Smooth muscle cell (in vitro differentiated cells): ENCODE results near the gene SH3RF1. TPM values are rescaled to one million over a fixed set of nuclear protein-coding genes. Genes with fewer than 3 reads are reported as not detected.
"Not testable (repeated sequence)": the region's sequence is repeated elsewhere in the genome, so short reads cannot be mapped to it uniquely, and the experiment has no call there.

Experiments
- DNase-seq: peaks from one replicate; lab custom pipeline; 2025; ENCODE audit not compliant: unreplicated experiment; lab: John Stamatoyannopoulos, UW
- H2AFZ ChIP-seq: fragments of 200-600 bp; sonication (generic); 2 replicates; pipeline ENCODE4 v1.6.0; 2016; ENCODE audit warnings: antibody characterized with exemption, low read depth, mild to moderate bottlenecking
- H3F3A ChIP-seq: fragments of 200-600 bp; sonication (generic); 2 replicates; pipeline ENCODE4 v1.6.0; 2017; ENCODE audit warnings: antibody characterized with exemption, low read depth
- H3K27ac ChIP-seq: fragments of 200-600 bp; sonication (generic); 2 replicates; pipeline ENCODE4 v1.5.1; 2016; ENCODE audit warnings: low read depth, mild to moderate bottlenecking
- H3K27me3 ChIP-seq: fragments of 200-600 bp; sonication (generic); 2 replicates; pipeline ENCODE4 v1.6.1; 2016; ENCODE audit warnings: low read depth, mild to moderate bottlenecking
- H3K36me3 ChIP-seq: fragments of 200-600 bp; sonication (generic); 2 replicates; pipeline ENCODE4 v1.5.1; 2016; ENCODE audit warnings: low read depth
- H3K4me1 ChIP-seq: fragments of 200-600 bp; sonication (generic); 2 replicates; pipeline ENCODE4 v1.5.1; 2016; ENCODE audit warnings: low read depth
- H3K4me2 ChIP-seq: fragments of 200-600 bp; sonication (generic); 2 replicates; pipeline ENCODE4 v1.6.0; 2016; ENCODE audit warnings: mild to moderate bottlenecking
- H3K4me3 ChIP-seq: fragments of 200-600 bp; sonication (generic); 2 replicates; pipeline ENCODE4 v1.5.1; 2016; ENCODE audit warnings: mild to moderate bottlenecking
- H3K79me2 ChIP-seq: fragments of 200-600 bp; sonication (generic); 2 replicates; pipeline ENCODE4 v1.6.0; 2016; ENCODE audit warnings: low read depth, mild to moderate bottlenecking
- H3K9ac ChIP-seq: fragments of 200-600 bp; sonication (generic); 2 replicates; pipeline ENCODE4 v1.6.0; 2016; ENCODE audit warnings: low read depth
- H3K9me3 ChIP-seq: fragments of 200-600 bp; sonication (generic); replicated peaks from 2 replicates; pipeline ENCODE4 v1.5.1; 2016; ENCODE audit warnings: low read depth
- H4K20me1 ChIP-seq: fragments of 200-600 bp; sonication (generic); 2 replicates; pipeline ENCODE4 v1.6.0; 2016; ENCODE audit warnings: low read depth
- WGBS: methylation state at CpG from one replicate; pipeline ENCODE4 v1.1.7; 2016; ENCODE audit warnings: low lambda C conversion rate; 5-methylcytosine and 5-hydroxymethylcytosine counted together
- polyA plus RNA-seq: library from polyadenylated mRNA; unstranded; fragments of >200 nt; fragmentation: Nextera tagmentation; extraction: Ambion mirVana; gene quantifications from 2 replicates; pipeline ENCODE4 v1.2.1, GENCODE V29; 2016
- total RNA-seq: library from RNA; depleted of rRNA; stranded (reverse); fragments of >200 nt; gene quantifications from 2 replicates; pipeline ENCODE4 v1.2.3, GENCODE V29; 2014
- TF ChIP-seq, protein P1 (sequence below): fragments of 200-600 bp; sonication (generic); IDR thresholded peaks from 2 replicates; pipeline ENCODE4 v1.5.1; 2017; ENCODE audit warnings: borderline replicate concordance, mild to moderate bottlenecking, antibody characterized with exemption; ENCODE audit not compliant: insufficient read depth, poor library complexity, severe bottlenecking

SH3RF1 gene
- total and polyA plus RNA-seq, 2 experiments from 2014 or later, result 9.4 to 10.2 TPM

- peaks cover 75% of the 10 kb centered on the region for H3K79me2 ChIP-seq
- peaks cover 50% of the 10 kb centered on the region for H4K20me1 ChIP-seq
- H3K4me2 ChIP-seq, result peak overlapping the region; percentile 38
- H3K9me3 ChIP-seq, result no peaks in the 10 kb centered on the region
- H3K4me3 ChIP-seq, result no peak overlapping the region
- WGBS, result 95% methylated on average over 6 of the region's 6 CpGs
- peaks cover 44% of the 10 kb centered on the region for H3K4me1 ChIP-seq
- H3K9ac ChIP-seq, result peak overlapping the region; percentile 16
- no peaks in the 10 kb centered on the region for H3K36me3 ChIP-seq
- TF ChIP-seq, protein P1, sequence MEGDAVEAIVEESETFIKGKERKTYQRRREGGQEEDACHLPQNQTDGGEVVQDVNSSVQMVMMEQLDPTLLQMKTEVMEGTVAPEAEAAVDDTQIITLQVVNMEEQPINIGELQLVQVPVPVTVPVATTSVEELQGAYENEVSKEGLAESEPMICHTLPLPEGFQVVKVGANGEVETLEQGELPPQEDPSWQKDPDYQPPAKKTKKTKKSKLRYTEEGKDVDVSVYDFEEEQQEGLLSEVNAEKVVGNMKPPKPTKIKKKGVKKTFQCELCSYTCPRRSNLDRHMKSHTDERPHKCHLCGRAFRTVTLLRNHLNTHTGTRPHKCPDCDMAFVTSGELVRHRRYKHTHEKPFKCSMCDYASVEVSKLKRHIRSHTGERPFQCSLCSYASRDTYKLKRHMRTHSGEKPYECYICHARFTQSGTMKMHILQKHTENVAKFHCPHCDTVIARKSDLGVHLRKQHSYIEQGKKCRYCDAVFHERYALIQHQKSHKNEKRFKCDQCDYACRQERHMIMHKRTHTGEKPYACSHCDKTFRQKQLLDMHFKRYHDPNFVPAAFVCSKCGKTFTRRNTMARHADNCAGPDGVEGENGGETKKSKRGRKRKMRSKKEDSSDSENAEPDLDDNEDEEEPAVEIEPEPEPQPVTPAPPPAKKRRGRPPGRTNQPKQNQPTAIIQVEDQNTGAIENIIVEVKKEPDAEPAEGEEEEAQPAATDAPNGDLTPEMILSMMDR, result no peak
- peaks cover 6% of the 10 kb centered on the region for H3F3A ChIP-seq
- peak overlapping the region; percentile 48 for H3K27ac ChIP-seq
- H3K27me3 ChIP-seq, result no peaks in the 10 kb centered on the region
- no peak for DNase-seq
- no peak overlapping the region for H2AFZ ChIP-seq
Observed at GRCh38 chr4:169203891-169204290, 66.9 kb downstream of the SH3RF1 start.

GRCh38 chr4:169203278-169203677, 67.5 kb downstream of the SH3RF1 start:
- H3K9me3 ChIP-seq, H2AFZ ChIP-seq, H3K27me3 ChIP-seq, H3K4me3 ChIP-seq, H3K36me3 ChIP-seq, H3K4me2 ChIP-seq, DNase-seq, H3K9ac ChIP-seq, H3F3A ChIP-seq: not testable (repeated sequence)
- peaks cover 48% of the 10 kb centered on the region for H4K20me1 ChIP-seq
- H3K79me2 ChIP-seq, result peaks cover 75% of the 10 kb centered on the region
- peaks cover 43% of the 10 kb centered on the region for H3K4me1 ChIP-seq
- WGBS, result 91% methylated on average over 4 of the region's 4 CpGs
- H3K27ac ChIP-seq, result peak overlapping the region; percentile 48

DNA sequence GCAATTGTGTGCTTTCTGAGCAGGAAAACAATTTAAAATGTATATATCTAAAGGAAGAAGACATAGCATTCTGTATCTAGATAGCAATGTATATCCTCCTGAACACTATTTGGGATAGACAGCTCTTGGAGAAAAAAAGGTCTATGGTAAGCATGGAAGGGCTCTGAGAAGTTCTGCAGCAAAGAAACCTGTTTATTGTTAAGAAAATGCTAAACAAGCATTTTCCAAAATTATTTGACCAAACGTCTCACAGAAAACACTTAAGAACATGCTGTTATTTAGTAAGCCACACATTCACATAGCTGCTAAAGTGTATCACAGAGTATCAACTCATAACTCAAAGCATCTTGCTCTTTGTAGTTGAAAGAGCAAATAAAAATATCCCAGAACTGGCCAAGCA, 67.9 kb downstream of the SH3RF1 start:
- no peaks in the 10 kb centered on the region for H3K9me3 ChIP-seq
- peaks cover 41% of the 10 kb centered on the region for H3K4me1 ChIP-seq
- peak overlapping the region; percentile 64 for H3K27ac ChIP-seq
- WGBS, result 82% methylated on average over 1 of the region's 1 CpG
- H3K79me2 ChIP-seq, result peaks cover 75% of the 10 kb centered on the region
- TF ChIP-seq, protein P1, result no peak
- no peak for DNase-seq
- peaks cover 48% of the 10 kb centered on the region for H4K20me1 ChIP-seq
- H3K27me3 ChIP-seq, result no peaks in the 10 kb centered on the region
- H3K4me3 ChIP-seq, result no peak overlapping the region
- peaks cover 6% of the 10 kb centered on the region for H3F3A ChIP-seq
- H3K9ac ChIP-seq, result no peak overlapping the region
- no peak overlapping the region for H3K4me2 ChIP-seq
- no peaks in the 10 kb centered on the region for H3K36me3 ChIP-seq
- H2AFZ ChIP-seq, result no peak overlapping the region

DNA sequence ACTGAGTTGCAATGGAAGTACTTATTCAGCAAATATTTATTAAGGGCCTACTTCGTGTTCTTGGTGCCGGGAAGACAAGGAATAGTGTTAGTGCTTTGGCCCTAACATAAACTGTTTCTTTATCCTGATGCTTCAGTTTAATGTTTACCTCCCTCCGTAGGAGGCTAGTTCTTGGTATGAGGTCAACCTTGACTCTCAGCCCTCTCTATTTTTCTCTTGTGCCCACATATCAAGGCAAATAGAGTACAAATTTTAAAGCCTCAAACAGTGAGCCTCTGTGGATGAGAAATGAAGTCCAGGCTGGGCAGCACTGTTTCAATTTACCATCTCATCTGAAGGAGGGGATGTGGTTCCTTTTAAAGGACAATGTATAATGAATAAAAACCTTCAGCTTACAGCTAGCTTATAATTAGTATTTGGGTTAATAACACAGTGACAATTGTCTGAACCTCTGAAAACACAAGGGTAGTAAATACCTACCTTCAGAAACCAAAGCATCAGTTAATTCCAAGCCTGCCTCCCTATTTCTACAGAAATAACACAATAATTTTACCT, 68.5 kb downstream of the SH3RF1 start:
- DNase-seq, result no peak
- H3K27ac ChIP-seq, result peak overlapping the region; percentile 64
- peaks cover 72% of the 10 kb centered on the region for H3K79me2 ChIP-seq
- TF ChIP-seq, protein P1, result no peak
- H3K27me3 ChIP-seq, result no peaks in the 10 kb centered on the region
- no peaks in the 10 kb centered on the region for H3K36me3 ChIP-seq
- peaks cover 6% of the 10 kb centered on the region for H3F3A ChIP-seq
- no peak overlapping the region for H3K4me3 ChIP-seq
- 51% methylated on average over 3 of the region's 3 CpGs for WGBS
- H3K9me3 ChIP-seq, result no peaks in the 10 kb centered on the region
- peak overlapping the region; percentile 41 for H3K9ac ChIP-seq
- peaks cover 48% of the 10 kb centered on the region for H4K20me1 ChIP-seq
- peaks cover 41% of the 10 kb centered on the region for H3K4me1 ChIP-seq
- peak overlapping the region; percentile 31 for H3K4me2 ChIP-seq
- no peak overlapping the region for H2AFZ ChIP-seq
